Trophoblast cell (in vitro differentiated cells and primary cell): Measurements from ENCODE around the gene MSANTD1.
A peak's percentile ranks its signal among the peaks of the same experiment; 100 is the strongest.

Source experiments
- DNase-seq, 2 donors: peaks; one replicate each; pipeline ENCODE4 v3.0.0-alpha.2; 2016
- H2AFZ ChIP-seq: 2 replicates; pipeline ENCODE4 v1.6.1; 2013; ENCODE audit warnings: low read length, moderate library complexity, mild to moderate bottlenecking; ENCODE audit not compliant: insufficient read depth, poor library complexity
- H2AK5ac ChIP-seq: 2 replicates; pipeline ENCODE4 v1.6.1; 2013; ENCODE audit warnings: mild to moderate bottlenecking, low read length
- H2BK120ac ChIP-seq: 2 replicates; pipeline ENCODE4 v1.6.1; 2013; ENCODE audit warnings: low read length, mild to moderate bottlenecking, moderate library complexity; ENCODE audit not compliant: insufficient read depth, poor library complexity
- H2BK12ac ChIP-seq: 2 replicates; pipeline ENCODE4 v1.6.1; 2013; ENCODE audit warnings: mild to moderate bottlenecking, low read length, moderate library complexity
- H2BK5ac ChIP-seq: 2 replicates; pipeline ENCODE4 v1.6.1; 2013; ENCODE audit warnings: low read length, low read depth, moderate library complexity, mild to moderate bottlenecking; ENCODE audit not compliant: poor library complexity
- H3K14ac ChIP-seq: 2 replicates; pipeline ENCODE4 v1.6.1; 2013; ENCODE audit warnings: mild to moderate bottlenecking, low read length
- H3K18ac ChIP-seq: 2 replicates; pipeline ENCODE4 v1.6.1; 2013; ENCODE audit warnings: mild to moderate bottlenecking, low read length
- H3K23ac ChIP-seq: 2 replicates; pipeline ENCODE4 v1.6.1; 2013; ENCODE audit warnings: low read length
- H3K27ac ChIP-seq: 2 replicates; pipeline ENCODE4 v1.5.1; 2013; ENCODE audit warnings: low read depth, mild to moderate bottlenecking, inconsistent platforms, low read length, moderate library complexity
- H3K27me3 ChIP-seq: 2 replicates; pipeline ENCODE4 v1.6.1; 2013; ENCODE audit warnings: inconsistent platforms, mild to moderate bottlenecking, low read length, moderate library complexity; ENCODE audit not compliant: insufficient read depth
- H3K36me3 ChIP-seq, 2 experiments: 1 replicate in 1 of 2; 2 replicates in 1 of 2; pipeline ENCODE4 v1.6.1; 2013; ENCODE audit warnings: low read length in 2 of 2, mild to moderate bottlenecking in 2 of 2, moderate library complexity in 1 of 2; ENCODE audit not compliant: insufficient read depth in 2 of 2, control insufficient read depth in 1 of 2
- H3K4ac ChIP-seq: 2 replicates; pipeline ENCODE4 v1.6.1; 2013; ENCODE audit warnings: low read depth, mild to moderate bottlenecking, low read length, moderate library complexity
- H3K4me1 ChIP-seq, 2 experiments: 1 replicate in 1 of 2; 2 replicates in 1 of 2; pipeline ENCODE4 v1.6.1; 2013; ENCODE audit warnings: low read length in 2 of 2, mild to moderate bottlenecking in 2 of 2, moderate library complexity in 1 of 2; ENCODE audit not compliant: insufficient read depth in 2 of 2, control insufficient read depth in 1 of 2
- H3K4me2 ChIP-seq: 2 replicates; pipeline ENCODE4 v1.6.1; 2013; ENCODE audit warnings: inconsistent platforms, mild to moderate bottlenecking, low read length, moderate library complexity
- H3K4me3 ChIP-seq: 2 replicates; pipeline ENCODE4 v1.5.1; 2013; ENCODE audit warnings: mild to moderate bottlenecking, low read depth, low read length, inconsistent platforms
- H3K79me1 ChIP-seq: one replicate; pipeline ENCODE4 v1.6.1; 2013; ENCODE audit warnings: low read length
- H3K79me2 ChIP-seq: 2 replicates; pipeline ENCODE4 v1.6.1; 2013; ENCODE audit warnings: low read length, mild to moderate bottlenecking; ENCODE audit not compliant: control insufficient read depth, insufficient read depth, poor library complexity
- H3K9ac ChIP-seq: 2 replicates; pipeline ENCODE4 v1.6.1; 2013; ENCODE audit warnings: mild to moderate bottlenecking, low read length
- H3K9me3 ChIP-seq: 2 replicates; pipeline ENCODE4 v1.6.1; 2013; ENCODE audit warnings: low read depth, mild to moderate bottlenecking, control low read depth, inconsistent platforms, low read length; ENCODE audit not compliant: insufficient read depth
- H4K12ac ChIP-seq: 2 replicates; pipeline ENCODE4 v1.6.1; 2013; ENCODE audit warnings: low read depth, mild to moderate bottlenecking, low read length, moderate library complexity
- H4K8ac ChIP-seq: 2 replicates; pipeline ENCODE4 v1.6.1; 2013; ENCODE audit warnings: low read depth, mild to moderate bottlenecking, low read length, moderate library complexity
- H4K91ac ChIP-seq: one replicate; pipeline ENCODE4 v1.6.1; 2013; ENCODE audit warnings: low read depth, mild to moderate bottlenecking, low read length, moderate library complexity
- WGBS: extraction: QIAGEN DNeasy Blood & Tissue Kit; methylation state at CpG from one replicate; pipeline ENCODE4 v1.1.7; 2013; ENCODE audit warnings: missing lambda C conversion rate; ENCODE audit not compliant: insufficient read length, insufficient coverage; ENCODE audit errors: extremely low coverage; 5-methylcytosine and 5-hydroxymethylcytosine counted together

MSANTD1 gene

DNA sequence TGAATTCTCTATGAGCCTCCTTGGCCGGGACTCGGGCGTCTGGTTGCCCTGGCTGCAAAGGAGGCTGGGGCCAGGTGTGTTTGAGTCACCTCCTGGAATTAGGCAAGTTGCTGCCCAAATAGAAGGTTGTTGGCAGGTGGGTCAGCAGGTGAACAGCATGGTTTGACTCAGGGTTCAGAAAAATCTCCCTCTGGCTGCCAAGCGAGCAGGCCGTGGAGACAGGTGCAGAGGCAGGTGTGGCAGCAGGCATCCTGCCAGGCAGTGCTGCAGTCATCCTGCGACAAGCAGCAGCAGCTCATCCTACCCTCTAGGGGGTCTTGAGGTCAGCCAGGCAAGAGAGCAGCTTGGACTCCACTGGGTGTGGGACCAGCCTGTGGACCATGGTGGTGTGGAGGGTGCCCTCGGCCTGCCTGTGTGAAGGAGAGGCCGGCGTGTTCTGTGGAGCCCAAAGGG, 8.2 kb downstream of the MSANTD1 start:
- H3K27ac ChIP-seq: no peak overlapping the region
- no peak overlapping the region for H2BK12ac ChIP-seq
- no peak overlapping the region for H4K12ac ChIP-seq
- no peak overlapping the region for H3K4me2 ChIP-seq
- no peaks in the 10 kb centered on the region for H3K4me1 ChIP-seq
- no peaks in the 10 kb centered on the region for H3K79me2 ChIP-seq
- H2AFZ ChIP-seq: no peak overlapping the region
- WGBS: no CpG with 5 or more reads among the region's 9 CpGs
- H3K23ac ChIP-seq: no peak overlapping the region
- no peaks in the 10 kb centered on the region for H3K27me3 ChIP-seq
- no peak overlapping the region for H3K4me3 ChIP-seq
- H4K91ac ChIP-seq: no peak overlapping the region
- H2BK5ac ChIP-seq: no peak overlapping the region
- no peak overlapping the region for H3K9ac ChIP-seq
- H3K36me3 ChIP-seq: peaks cover 2 to 9% of the 10 kb centered on the region in 2 experiments
- DNase-seq: peak in 1 of 2 donors; percentile 3
- no peak overlapping the region for H4K8ac ChIP-seq
- no peak overlapping the region for H2BK120ac ChIP-seq
- no peak overlapping the region for H3K14ac ChIP-seq
- no peak overlapping the region for H3K18ac ChIP-seq
- no peaks in the 10 kb centered on the region for H3K79me1 ChIP-seq
- H2AK5ac ChIP-seq: no peak overlapping the region
- no peak overlapping the region for H3K4ac ChIP-seq
- no peaks in the 10 kb centered on the region for H3K9me3 ChIP-seq

DNA sequence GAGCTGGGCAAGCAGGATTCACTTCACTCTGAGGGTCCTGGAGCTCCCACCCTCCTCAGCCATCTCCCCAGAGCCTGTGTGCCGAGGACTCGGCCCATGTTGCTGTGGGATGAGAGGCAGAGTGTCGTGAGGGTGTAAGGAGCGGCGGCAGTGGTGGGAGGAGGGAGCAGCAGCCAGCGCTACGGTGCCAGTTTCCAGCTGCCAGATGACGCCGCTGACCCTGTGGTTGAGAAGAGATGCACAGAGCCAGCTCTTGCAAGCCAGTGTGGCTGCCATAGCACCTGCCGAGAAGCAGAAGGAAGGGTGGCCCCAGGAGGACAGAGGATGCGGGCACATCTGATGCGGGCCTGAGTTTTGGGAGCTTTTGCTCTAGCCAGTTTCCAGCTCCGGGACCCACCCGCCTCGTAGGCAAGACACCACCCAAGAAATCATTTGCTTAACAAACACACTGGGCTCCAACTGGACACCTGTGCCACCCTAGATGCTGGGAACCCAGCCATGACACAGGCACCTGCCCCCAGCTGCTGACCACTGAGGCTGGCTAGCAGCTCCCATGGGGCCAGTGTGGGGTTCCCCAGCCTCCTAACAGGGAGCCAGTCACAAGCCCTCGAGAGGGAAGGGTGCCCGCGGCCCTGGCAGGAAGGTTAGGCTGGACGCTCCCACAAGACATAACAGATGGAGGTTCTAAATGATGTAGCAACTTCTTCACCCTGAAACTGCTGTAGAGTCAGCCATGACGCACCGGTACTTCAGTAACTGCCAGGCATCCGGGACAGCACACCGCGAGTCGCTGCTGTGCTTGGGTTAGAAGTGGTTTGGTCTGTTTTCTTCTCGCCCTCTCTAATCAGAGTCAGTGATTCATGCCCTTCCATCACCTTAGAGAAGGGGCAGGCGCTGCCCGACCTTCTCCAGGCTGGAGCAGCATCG, 8.9 kb downstream of the MSANTD1 start:
- Histone ChIP-seq H2BK120ac (no peak overlapping the region), H3K79me1 (no peaks in the 10 kb centered on the region), H4K12ac (no peak overlapping the region), H3K4me3 (no peak overlapping the region), H3K36me3 (peaks cover 2 to 9% of the 10 kb centered on the region in 2 experiments), H2BK5ac (no peak overlapping the region), H3K79me2 (no peaks in the 10 kb centered on the region), H3K23ac (no peak overlapping the region), H2AK5ac (no peak overlapping the region), H3K27me3 (no peaks in the 10 kb centered on the region), H3K4me1 (no peaks in the 10 kb centered on the region), H3K18ac (no peak overlapping the region), H3K9ac (no peak overlapping the region), H3K9me3 (no peaks in the 10 kb centered on the region), H2BK12ac (no peak overlapping the region), H2AFZ (no peak overlapping the region), H4K91ac (no peak overlapping the region), H3K27ac (no peak overlapping the region), H4K8ac (no peak overlapping the region), H3K4me2 (no peak overlapping the region), H3K14ac (no peak overlapping the region), H3K4ac (no peak overlapping the region)
- no CpG with 5 or more reads among the region's 29 CpGs for WGBS
- DNase-seq: no peak

DNA sequence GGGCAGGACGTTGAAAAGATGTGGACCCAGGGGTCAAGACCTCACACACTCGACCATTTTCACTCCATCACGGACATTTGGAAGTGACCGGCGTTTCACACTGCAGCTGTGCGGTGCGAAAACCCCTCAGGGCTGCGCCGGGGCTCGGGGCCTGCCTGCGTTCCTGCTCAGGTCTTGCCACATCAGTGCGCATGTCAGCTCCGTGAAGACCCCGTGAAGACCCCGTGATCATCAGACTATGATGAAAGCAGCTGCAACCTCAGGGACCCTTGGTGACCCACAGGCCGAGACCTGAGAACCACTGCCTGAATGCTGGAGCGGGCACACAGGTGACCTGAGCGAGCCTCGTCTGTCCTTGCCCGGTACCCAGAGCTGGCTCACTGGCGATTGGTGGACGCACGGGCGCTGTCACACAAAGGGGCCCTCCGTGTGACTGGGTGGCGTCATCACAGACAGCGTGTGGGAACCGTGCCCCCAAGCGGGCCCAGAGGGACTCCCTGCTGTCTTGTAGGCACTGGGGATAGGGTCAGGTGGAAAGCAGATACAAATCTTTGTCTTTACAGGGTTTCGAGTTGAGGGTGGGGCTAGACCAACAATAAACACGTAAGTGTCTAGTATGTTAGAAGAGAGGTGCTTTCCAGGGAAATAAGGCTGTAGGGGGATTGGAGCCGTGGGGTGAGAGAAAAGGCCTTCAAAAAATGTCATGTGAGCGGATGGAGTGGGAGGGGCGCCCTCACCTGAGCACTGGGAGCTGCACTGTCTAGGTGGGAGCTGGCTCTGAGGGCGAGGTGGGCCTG, 12.7 kb downstream of the MSANTD1 start:
- Histone ChIP-seq H3K4me2 (no peak overlapping the region), H2BK5ac (no peak overlapping the region), H3K14ac (no peak overlapping the region), H2AK5ac (no peak overlapping the region), H3K27me3 (no peaks in the 10 kb centered on the region), H4K8ac (no peak overlapping the region), H3K4me3 (no peak overlapping the region), H2AFZ (no peak overlapping the region), H3K23ac (no peak overlapping the region), H3K27ac (no peak overlapping the region), H2BK120ac (no peak overlapping the region), H4K12ac (no peak overlapping the region), H3K4me1 (no peaks in the 10 kb centered on the region), H4K91ac (no peak overlapping the region), H3K79me2 (no peaks in the 10 kb centered on the region), H3K18ac (no peak overlapping the region), H3K9me3 (no peaks in the 10 kb centered on the region), H3K4ac (no peak overlapping the region), H2BK12ac (no peak overlapping the region), H3K79me1 (no peaks in the 10 kb centered on the region), H3K9ac (no peak overlapping the region), H3K36me3 (peaks cover 0 to 1% of the 10 kb centered on the region in 2 experiments)
- no CpG with 5 or more reads among the region's 35 CpGs for WGBS
- no peak for DNase-seq

DNA sequence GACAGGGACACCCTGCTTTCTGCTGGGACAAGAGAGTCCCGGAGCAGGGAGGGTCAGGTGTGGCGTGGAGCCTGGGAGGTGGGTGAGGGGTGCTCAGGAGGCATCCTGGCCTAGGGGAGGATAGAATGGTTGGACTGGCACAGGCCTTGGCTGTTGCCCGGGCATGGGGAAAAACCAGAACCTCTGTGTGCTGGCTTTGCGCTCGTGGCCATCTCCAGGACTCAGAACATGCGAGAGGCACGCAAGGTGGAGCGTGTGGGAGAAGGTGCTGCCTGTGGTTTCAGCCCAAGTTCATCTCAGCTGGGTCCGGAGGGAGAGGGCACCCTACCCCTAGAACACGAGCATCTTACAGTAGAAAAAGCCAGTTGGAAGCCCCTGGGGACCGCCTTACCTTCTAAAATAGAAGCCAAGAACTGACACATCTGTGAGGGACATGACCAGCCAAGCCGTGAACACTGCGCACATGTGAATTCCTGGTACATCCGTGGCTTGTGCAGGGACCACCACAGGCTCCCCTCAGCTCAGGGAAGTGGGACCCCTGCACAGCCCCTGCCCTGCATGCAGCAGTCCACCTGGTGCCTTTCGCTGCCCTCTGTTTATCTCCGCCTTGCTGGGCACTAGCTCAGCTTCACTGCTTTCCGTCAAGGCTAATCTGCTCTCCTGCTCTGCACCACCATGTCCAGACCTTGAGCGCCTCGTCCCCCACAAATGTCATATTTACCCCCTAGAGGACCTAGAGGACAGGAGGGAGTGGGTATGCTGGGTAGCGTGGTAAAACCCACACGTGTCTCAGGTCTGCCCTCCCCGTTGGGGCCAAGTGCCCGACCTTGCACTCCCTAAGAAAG, 13.5 kb downstream of the MSANTD1 start:
- no CpG with 5 or more reads among the region's 23 CpGs for WGBS
- no peak overlapping the region for H3K27ac ChIP-seq
- H3K9me3 ChIP-seq: no peaks in the 10 kb centered on the region
- H3K18ac ChIP-seq: no peak overlapping the region
- no peak overlapping the region for H3K14ac ChIP-seq
- no peaks in the 10 kb centered on the region for H3K79me2 ChIP-seq
- H4K91ac ChIP-seq: no peak overlapping the region
- H3K4me3 ChIP-seq: no peak overlapping the region
- H3K4me1 ChIP-seq: no peaks in the 10 kb centered on the region
- no peak overlapping the region for H2BK5ac ChIP-seq
- no peaks in the 10 kb centered on the region for H3K36me3 ChIP-seq
- no peak overlapping the region for H4K12ac ChIP-seq
- H3K27me3 ChIP-seq: no peaks in the 10 kb centered on the region
- H3K4me2 ChIP-seq: no peak overlapping the region
- no peak overlapping the region for H4K8ac ChIP-seq
- no peak overlapping the region for H2AFZ ChIP-seq
- H2AK5ac ChIP-seq: no peak overlapping the region
- no peak for DNase-seq
- no peak overlapping the region for H2BK12ac ChIP-seq
- H3K23ac ChIP-seq: no peak overlapping the region
- H2BK120ac ChIP-seq: no peak overlapping the region
- H3K9ac ChIP-seq: no peak overlapping the region
- H3K4ac ChIP-seq: no peak overlapping the region
- H3K79me1 ChIP-seq: no peaks in the 10 kb centered on the region
